NCI-H1092 treated with DMSO at 0.1 percent for 48 hours (cell line): ENCODE measurements around the gene PLEKHF1.

Source experiments
- DNase-seq: peaks from one replicate; lab custom pipeline; 2025; lab: John Stamatoyannopoulos, UW

The PLEKHF1 gene

GRCh38 chr19:29635963-29636362 lies 29.3 kb upstream of the PLEKHF1 start:
- DNase-seq, result no peak

- DNase-seq, result no peak
Measured at GRCh38 chr19:29636553-29637360, 28.5 kb upstream of the PLEKHF1 start.

GRCh38 chr19:29639086-29639485 lies 26.2 kb upstream of the PLEKHF1 start:
- DNase-seq, result no peak

- no peak for DNase-seq
Measured at GRCh38 chr19:29640231-29640630, 25.0 kb upstream of the PLEKHF1 start.

- DNase-seq, result no peak
Measured at GRCh38 chr19:29641597-29641996, 23.7 kb upstream of the PLEKHF1 start.

- no peak for DNase-seq
Measured at GRCh38 chr19:29643361-29643935, 21.8 kb upstream of the PLEKHF1 start.

GRCh38 chr19:29644210-29644609 lies 21.1 kb upstream of the PLEKHF1 start:
- no peak for DNase-seq

GRCh38 chr19:29645491-29645867 lies 19.8 kb upstream of the PLEKHF1 start:
- no peak for DNase-seq

GRCh38 chr19:29645911-29646310 lies 19.4 kb upstream of the PLEKHF1 start:
- DNase-seq, result no peak

- no peak for DNase-seq
Measured at GRCh38 chr19:29650772-29651387, 14.4 kb upstream of the PLEKHF1 start.

GRCh38 chr19:29651622-29652394 lies 13.5 kb upstream of the PLEKHF1 start:
- no peak for DNase-seq

GRCh38 chr19:29653398-29653797 lies 11.9 kb upstream of the PLEKHF1 start:
- no peak for DNase-seq

- DNase-seq, result no peak
Measured at GRCh38 chr19:29655648-29656335, 9.5 kb upstream of the PLEKHF1 start.

GRCh38 chr19:29658221-29658991 lies 6.9 kb upstream of the PLEKHF1 start:
- no peak for DNase-seq

GRCh38 chr19:29660835-29661234 lies 4.4 kb upstream of the PLEKHF1 start:
- DNase-seq, result no peak

- DNase-seq, result no peak
Measured at GRCh38 chr19:29662278-29662603, 3.0 kb upstream of the PLEKHF1 start.

- no peak for DNase-seq
Measured at GRCh38 chr19:29662604-29663404, 2.5 kb upstream of the PLEKHF1 start.

GRCh38 chr19:29663861-29664752 lies 1.2 kb upstream of the PLEKHF1 start:
- no peak for DNase-seq

GRCh38 chr19:29664753-29665214 lies 477 bp upstream of the PLEKHF1 start:
- no peak for DNase-seq
